Endodermal cell (in vitro differentiated cells): ENCODE data around the gene DNAAF1. TPM values are rescaled to one million over a fixed set of nuclear protein-coding genes. Genes with fewer than 3 reads are reported as not detected.

Source experiments
- DNase-seq: peaks from one replicate; pipeline ENCODE4 v3.0.0-alpha.2; 2017
- H3K27ac ChIP-seq: 2 replicates; pipeline ENCODE4 v1.5.1; 2013; ENCODE audit warnings: mild to moderate bottlenecking, low read depth, low read length, moderate library complexity
- H3K27me3 ChIP-seq: 2 replicates; pipeline ENCODE4 v1.6.1; 2013; ENCODE audit warnings: mild to moderate bottlenecking, low read length, moderate library complexity; ENCODE audit not compliant: insufficient read depth, control insufficient read depth, poor library complexity, severe bottlenecking
- H3K36me3 ChIP-seq: 2 replicates; pipeline ENCODE4 v1.7.0; 2013; ENCODE audit warnings: mild to moderate bottlenecking, low read length, moderate library complexity; ENCODE audit not compliant: control insufficient read depth, insufficient read depth
- H3K4me1 ChIP-seq: one replicate; pipeline ENCODE4 v1.7.0; 2013; ENCODE audit warnings: low read length; ENCODE audit not compliant: control insufficient read depth, insufficient read depth
- H3K4me3 ChIP-seq: 2 replicates; pipeline ENCODE4 v1.5.1; 2013; ENCODE audit warnings: mild to moderate bottlenecking, low read length, moderate library complexity
- H3K9ac ChIP-seq: 2 replicates; pipeline ENCODE4 v1.6.1; 2013; ENCODE audit warnings: mild to moderate bottlenecking, low read length, moderate library complexity; ENCODE audit not compliant: poor library complexity, severe bottlenecking; ENCODE audit errors: extremely low read depth
- H3K9me3 ChIP-seq: 2 replicates; pipeline ENCODE4 v1.6.1; 2013; ENCODE audit warnings: mild to moderate bottlenecking, low read length, moderate library complexity; ENCODE audit not compliant: control insufficient read depth
- H3K27ac Mint-ChIP-seq: 2 replicates; pipeline ENCODE4 v1.8.0; 2020; ENCODE audit warnings: mixed read lengths
- H3K27me3 Mint-ChIP-seq: 2 replicates; pipeline ENCODE4 v1.8.0; 2021; ENCODE audit warnings: mild to moderate bottlenecking, mixed read lengths; ENCODE audit not compliant: insufficient read depth
- H3K36me3 Mint-ChIP-seq: 2 replicates; pipeline ENCODE4 v1.8.0; 2020; ENCODE audit warnings: low read depth, mixed read lengths
- H3K4me1 Mint-ChIP-seq: 2 replicates; pipeline ENCODE4 v1.8.0; 2020; ENCODE audit warnings: mixed read lengths
- H3K4me3 Mint-ChIP-seq: 2 replicates; pipeline ENCODE4 v1.8.0; 2020; ENCODE audit warnings: mild to moderate bottlenecking, moderate library complexity, mixed read lengths
- H3K9me3 Mint-ChIP-seq: 2 replicates; pipeline ENCODE4 v1.8.0; 2020; ENCODE audit warnings: mild to moderate bottlenecking, mixed read lengths
- CTCF ChIP-seq: fragments of 200-600 bp; sonication (generic); conservative IDR thresholded peaks from 2 replicates; pipeline ENCODE4 v1.5.0; 2021; ENCODE audit warnings: antibody characterized with exemption, mild to moderate bottlenecking
- WGBS, 2 experiments: methylation state at CpG; one replicate each; pipeline versions ENCODE4 v1.1.5 to v1.1.7; 2013; ENCODE audit warnings: missing lambda C conversion rate in 2 of 2, mixed read lengths in 1 of 2; ENCODE audit not compliant: insufficient coverage in 1 of 2, insufficient read length in 1 of 2; 5-methylcytosine and 5-hydroxymethylcytosine counted together
- total RNA-seq, 2 donors: library from RNA; stranded (reverse); fragmentation: NEBNext Ultra II Directional in 1 of 2; extraction: Animal tissue kit (Norgen Biotek cat#: 25700) in 1 of 2; gene quantifications; 2 replicates in 1 of 2; 3 replicates in 1 of 2; pipeline ENCODE4 v1.2.1, GENCODE V29; 2021

The DNAAF1 gene
- total RNA-seq, 2 donors from 2014 or later, result 0.59 to 0.66 TPM

- H3K4me3 Mint-ChIP-seq, result no peak overlapping the region
- peaks cover 22% of the 10 kb centered on the region for H3K4me1 Mint-ChIP-seq
- Histone ChIP-seq H3K36me3 (no peaks in the 10 kb centered on the region), H3K4me1 (no peaks in the 10 kb centered on the region), H3K9ac (no peak overlapping the region), H3K27me3 (no peaks in the 10 kb centered on the region), H3K27ac (no peak overlapping the region), H3K4me3 (no peak overlapping the region), H3K9me3 (no peaks in the 10 kb centered on the region)
- no peak for TF ChIP-seq CTCF
- DNase-seq, result no peak
- peaks cover 7% of the 10 kb centered on the region for H3K27me3 Mint-ChIP-seq
- WGBS, 2 experiments, result 90 to 94% methylated on average over 14 to 38 of the region's 38 CpGs
- no peak overlapping the region for H3K27ac Mint-ChIP-seq
- H3K9me3 Mint-ChIP-seq, result no peaks in the 10 kb centered on the region
- H3K36me3 Mint-ChIP-seq, result no peaks in the 10 kb centered on the region
Observed at GRCh38 chr16:84195201-84196093, 50.3 kb downstream of the DNAAF1 start.

DNA sequence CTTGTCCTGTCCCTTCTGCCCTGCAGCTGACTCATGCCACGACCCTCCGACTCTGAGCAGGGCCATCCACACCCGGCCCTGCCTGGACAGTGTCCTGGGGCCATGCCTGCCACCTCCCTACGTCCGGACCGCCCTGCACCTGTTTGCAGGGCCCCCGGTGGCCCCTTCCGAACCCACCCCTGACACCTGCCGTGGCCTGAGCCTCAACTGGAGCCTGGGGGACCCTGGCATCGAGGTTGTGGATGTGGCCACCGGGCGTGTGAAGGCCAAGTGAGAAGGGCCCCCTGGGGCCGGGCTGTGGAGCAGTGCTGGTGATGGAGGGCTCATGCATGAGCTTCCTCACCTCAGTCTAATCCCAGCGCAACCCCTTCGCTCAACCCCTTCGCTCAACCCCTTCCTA lies 51.0 kb downstream of the DNAAF1 start:
- H3K4me1 ChIP-seq, result no peaks in the 10 kb centered on the region
- no peaks in the 10 kb centered on the region for H3K36me3 ChIP-seq
- WGBS, 2 experiments, result 93 to 98% methylated on average over 7 to 16 of the region's 16 CpGs
- Mint-ChIP-seq H3K36me3 (no peaks in the 10 kb centered on the region), H3K27ac (no peak overlapping the region), H3K4me3 (no peak overlapping the region), H3K9me3 (no peaks in the 10 kb centered on the region), H3K4me1 (peaks cover 22% of the 10 kb centered on the region), H3K27me3 (peaks cover 7% of the 10 kb centered on the region)
- H3K9me3 ChIP-seq, result no peaks in the 10 kb centered on the region
- DNase-seq, result no peak
- H3K27ac ChIP-seq, result no peak overlapping the region
- TF ChIP-seq CTCF, result no peak
- no peaks in the 10 kb centered on the region for H3K27me3 ChIP-seq
- no peak overlapping the region for H3K4me3 ChIP-seq
- no peak overlapping the region for H3K9ac ChIP-seq

DNA sequence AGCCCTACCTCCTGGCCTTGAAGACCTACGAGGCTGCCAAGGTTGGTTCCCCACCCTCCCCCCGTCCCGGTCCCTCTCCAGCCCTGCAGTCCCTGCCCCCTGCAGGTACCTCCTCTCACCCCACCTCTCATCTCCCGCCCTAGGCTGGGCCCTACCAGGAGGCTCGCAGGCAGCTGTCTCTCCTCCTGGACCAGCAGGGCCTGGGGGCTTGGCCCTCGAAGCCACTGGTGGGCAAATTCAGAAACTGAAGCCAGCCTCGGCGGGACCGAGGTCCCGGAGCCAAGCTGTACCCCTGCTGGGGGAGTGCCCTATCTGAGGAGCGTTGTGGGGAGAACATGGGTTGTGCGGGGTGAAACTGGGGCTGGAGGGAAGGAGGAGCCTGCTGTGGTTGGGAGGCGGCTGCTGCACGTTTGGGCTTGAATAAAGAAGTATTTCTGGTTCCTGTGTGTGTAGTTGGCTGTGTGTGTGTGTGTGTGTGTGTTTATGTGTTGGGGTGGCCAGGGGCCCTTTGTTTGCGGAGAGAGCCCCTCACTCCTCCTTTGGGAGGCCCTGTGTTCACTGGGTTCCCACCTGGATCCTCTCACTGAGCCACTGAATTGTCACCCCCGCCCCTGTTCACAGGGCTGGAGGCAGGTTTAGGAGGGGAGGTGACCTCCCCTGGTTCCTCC lies 51.8 kb downstream of the DNAAF1 start:
- Histone ChIP-seq H3K9me3 (no peaks in the 10 kb centered on the region), H3K4me1 (no peaks in the 10 kb centered on the region), H3K4me3 (no peak overlapping the region), H3K9ac (no peak overlapping the region), H3K27me3 (no peaks in the 10 kb centered on the region), H3K36me3 (no peaks in the 10 kb centered on the region), H3K27ac (no peak overlapping the region)
- DNase-seq, result peak; percentile 68
- H3K27ac Mint-ChIP-seq, result no peak overlapping the region
- peaks cover 22% of the 10 kb centered on the region for H3K4me1 Mint-ChIP-seq
- peaks cover 7% of the 10 kb centered on the region for H3K27me3 Mint-ChIP-seq
- H3K9me3 Mint-ChIP-seq, result no peaks in the 10 kb centered on the region
- WGBS, 2 experiments, result 80 to 82% methylated on average over 9 to 16 of the region's 16 CpGs
- H3K36me3 Mint-ChIP-seq, result no peaks in the 10 kb centered on the region
- no peak overlapping the region for H3K4me3 Mint-ChIP-seq
- TF ChIP-seq CTCF, result no peak
